C1 segment of cervical spinal cord (tissue), 14 donors: ENCODE data around the gene CAPN9.

Experiments
- DNase-seq, 14 donors: peaks; one replicate each; lab custom pipeline; 2025; lab: John Stamatoyannopoulos, UW

Gene CAPN9

GRCh38 chr1:230794431-230794830, 47.2 kb downstream of the CAPN9 start:
- DNase-seq = peak in 2 of 14 donors; percentile 13 to 35

GRCh38 chr1:230794871-230795605, 47.9 kb downstream of the CAPN9 start:
- no peak for DNase-seq

- DNase-seq = no peak
These were observed 49.4 kb downstream of the CAPN9 start for GRCh38 chr1:230796626-230797025.

- DNase-seq = no peak
These were observed 50.3 kb downstream of the CAPN9 start for GRCh38 chr1:230797376-230797920.

GRCh38 chr1:230797942-230798365, 50.8 kb downstream of the CAPN9 start:
- peak in 11 of 14 donors; percentile 18 to 70 (median 52) for DNase-seq

GRCh38 chr1:230798491-230798890, 51.3 kb downstream of the CAPN9 start:
- no peak for DNase-seq

- no peak for DNase-seq
These were observed 54.0 kb downstream of the CAPN9 start for GRCh38 chr1:230800891-230801840.

GRCh38 chr1:230804396-230804795, 57.2 kb downstream of the CAPN9 start:
- DNase-seq = no peak

GRCh38 chr1:230806552-230806951, 59.4 kb downstream of the CAPN9 start:
- peak in 2 of 14 donors; percentile 64 to 68 for DNase-seq

- peak in 12 of 14 donors; percentile 64 to 98 (median 90) for DNase-seq
These were observed 59.8 kb downstream of the CAPN9 start for GRCh38 chr1:230807029-230807428.

- DNase-seq = peak in 11 of 14 donors; percentile 14 to 74 (median 61)
These were observed 60.5 kb downstream of the CAPN9 start for GRCh38 chr1:230807561-230808280.

GRCh38 chr1:230808281-230808872, 61.2 kb downstream of the CAPN9 start:
- peak in 4 of 14 donors; percentile 5 to 74 (median 53) for DNase-seq

GRCh38 chr1:230809256-230809990, 62.2 kb downstream of the CAPN9 start:
- peak in 8 of 14 donors; percentile 26 to 75 (median 58) for DNase-seq

GRCh38 chr1:230812568-230812967, 65.4 kb downstream of the CAPN9 start:
- DNase-seq = no peak

GRCh38 chr1:230814949-230815692, 67.9 kb downstream of the CAPN9 start:
- no peak for DNase-seq

- no peak for DNase-seq
These were observed 68.8 kb downstream of the CAPN9 start for GRCh38 chr1:230816018-230816417.

GRCh38 chr1:230818367-230818766, 71.2 kb downstream of the CAPN9 start:
- no peak for DNase-seq

GRCh38 chr1:230818901-230819300, 71.7 kb downstream of the CAPN9 start:
- no peak for DNase-seq

GRCh38 chr1:230819976-230820375, 72.8 kb downstream of the CAPN9 start:
- no peak for DNase-seq
